ENCODE measurements around the gene SEMG2. TPM values are rescaled to one million over a fixed set of nuclear protein-coding genes. Genes with fewer than 3 reads are reported as not detected.

The SEMG2 gene
- polyA plus RNA-seq, 1 experiment, result not detected

GRCh38 chr20:45254383-45255262 is 33.5 kb downstream of the SEMG2 start, which contains the start of gene SLPI:
Gene SLPI, minus strand, starts transcription at chr20:45254564. Its CDS starts 21 bp downstream, at chr20:45254543.
- POLR2A ChIA-PET, result no interaction called here
- CTCF ChIA-PET, result interaction anchor here (1.0 to 1.5 kb wide), 4 partner anchors 38 to 517 kb away, joined by 3 to 6 read pairs (median 4); no protein-coding TSS in a partner anchor
- Histone ChIP-seq H3K9me3 (ENCODE audit: control insufficient read depth, insufficient read depth, low read length) (no peaks in the 10 kb centered on the region), H3K27ac (ENCODE audit: low read depth, low read length) (no peak within 1 kb of the TSS), H3K4me3 (ENCODE audit: low read depth, low read length) (no peak within 1 kb of the TSS), H3K27me3 (ENCODE audit: control insufficient read depth, insufficient read depth, low read length) (peaks cover 14% of the 10 kb centered on the region)
- no peak for TF ChIP-seq CTCF (IDR thresholded peaks at IDR 0.05; ENCODE audit: low read depth, low read length)
- no peak for DNase-seq (ENCODE audit: low read depth, low spot score)

- Histone ChIP-seq H3K27ac (ENCODE audit: low read depth, low read length) (no peak overlapping the region), H3K9me3 (ENCODE audit: control insufficient read depth, insufficient read depth, low read length) (no peaks in the 10 kb centered on the region), H3K27me3 (ENCODE audit: control insufficient read depth, insufficient read depth, low read length) (peaks cover 10% of the 10 kb centered on the region), H3K4me3 (ENCODE audit: low read depth, low read length) (no peak overlapping the region)
- no peak for DNase-seq (ENCODE audit: low read depth, low spot score)
- ChIA-PET POLR2A (no interaction called here), CTCF (interaction anchor here (1.8 kb wide), 1 partner anchor 34 kb away, joined by 8 read pairs; no protein-coding TSS in a partner anchor)
- TF ChIP-seq CTCF (IDR thresholded peaks at IDR 0.05; ENCODE audit: low read depth, low read length), result no peak
These were observed 36.0 kb downstream of the SEMG2 start for GRCh38 chr20:45257161-45257560.

- no peak overlapping the region for H3K4me3 ChIP-seq (ENCODE audit: low read depth, low read length)
- no peak for TF ChIP-seq CTCF (IDR thresholded peaks at IDR 0.05; ENCODE audit: low read depth, low read length)
- no peaks in the 10 kb centered on the region for H3K9me3 ChIP-seq (ENCODE audit: control insufficient read depth, insufficient read depth, low read length)
- ChIA-PET POLR2A (no interaction called here), CTCF (interaction anchor here (1.8 kb wide), 1 partner anchor 33 kb away, joined by 8 read pairs; no protein-coding TSS in a partner anchor)
- no peak overlapping the region for H3K27ac ChIP-seq (ENCODE audit: low read depth, low read length)
- peaks cover 10% of the 10 kb centered on the region for H3K27me3 ChIP-seq (ENCODE audit: control insufficient read depth, insufficient read depth, low read length)
- no peak for DNase-seq (ENCODE audit: low read depth, low spot score)
These were observed 36.5 kb downstream of the SEMG2 start for GRCh38 chr20:45257711-45258110.

- no peak for TF ChIP-seq CTCF (IDR thresholded peaks at IDR 0.05; ENCODE audit: low read depth, low read length)
- POLR2A ChIA-PET, result no interaction called here
- peaks cover 10% of the 10 kb centered on the region for H3K27me3 ChIP-seq (ENCODE audit: control insufficient read depth, insufficient read depth, low read length)
- H3K9me3 ChIP-seq (ENCODE audit: control insufficient read depth, insufficient read depth, low read length), result no peaks in the 10 kb centered on the region
- CTCF ChIA-PET, result no interaction called here
- no peak for DNase-seq (ENCODE audit: low read depth, low spot score)
- H3K4me3 ChIP-seq (ENCODE audit: low read depth, low read length), result no peak overlapping the region
- H3K27ac ChIP-seq (ENCODE audit: low read depth, low read length), result no peak overlapping the region
These were observed 37.1 kb downstream of the SEMG2 start for GRCh38 chr20:45258259-45258658.

GRCh38 chr20:45258664-45259063 is 37.5 kb downstream of the SEMG2 start:
- ChIA-PET POLR2A (no interaction called here), CTCF (no interaction called here)
- no peak for DNase-seq (ENCODE audit: low read depth, low spot score)
- peaks cover 10% of the 10 kb centered on the region for H3K27me3 ChIP-seq (ENCODE audit: control insufficient read depth, insufficient read depth, low read length)
- no peaks in the 10 kb centered on the region for H3K9me3 ChIP-seq (ENCODE audit: control insufficient read depth, insufficient read depth, low read length)
- H3K4me3 ChIP-seq (ENCODE audit: low read depth, low read length), result no peak overlapping the region
- no peak overlapping the region for H3K27ac ChIP-seq (ENCODE audit: low read depth, low read length)
- TF ChIP-seq CTCF (IDR thresholded peaks at IDR 0.05; ENCODE audit: low read depth, low read length), result no peak
